ENCODE measurements around the gene EDDM3A.
"Not testable (repeated sequence)": the region's sequence is repeated elsewhere in the genome, so short reads cannot be mapped to it uniquely, and the experiment has no call there.

Gene EDDM3A

GRCh38 chr14:20734430-20734806 is 11.3 kb upstream of the EDDM3A start:
- no peaks in the 10 kb centered on the region for H3K36me3 ChIP-seq (ENCODE audit: low read depth)
- peaks cover 9% of the 10 kb centered on the region for H3K27me3 ChIP-seq (ENCODE audit: insufficient read depth, poor library complexity, severe bottlenecking)
- no peak overlapping the region for H3K4me3 ChIP-seq (ENCODE audit: severe bottlenecking)
- ATAC-seq (ENCODE audit: low read depth), result no peak
- TF ChIP-seq, protein P1, sequence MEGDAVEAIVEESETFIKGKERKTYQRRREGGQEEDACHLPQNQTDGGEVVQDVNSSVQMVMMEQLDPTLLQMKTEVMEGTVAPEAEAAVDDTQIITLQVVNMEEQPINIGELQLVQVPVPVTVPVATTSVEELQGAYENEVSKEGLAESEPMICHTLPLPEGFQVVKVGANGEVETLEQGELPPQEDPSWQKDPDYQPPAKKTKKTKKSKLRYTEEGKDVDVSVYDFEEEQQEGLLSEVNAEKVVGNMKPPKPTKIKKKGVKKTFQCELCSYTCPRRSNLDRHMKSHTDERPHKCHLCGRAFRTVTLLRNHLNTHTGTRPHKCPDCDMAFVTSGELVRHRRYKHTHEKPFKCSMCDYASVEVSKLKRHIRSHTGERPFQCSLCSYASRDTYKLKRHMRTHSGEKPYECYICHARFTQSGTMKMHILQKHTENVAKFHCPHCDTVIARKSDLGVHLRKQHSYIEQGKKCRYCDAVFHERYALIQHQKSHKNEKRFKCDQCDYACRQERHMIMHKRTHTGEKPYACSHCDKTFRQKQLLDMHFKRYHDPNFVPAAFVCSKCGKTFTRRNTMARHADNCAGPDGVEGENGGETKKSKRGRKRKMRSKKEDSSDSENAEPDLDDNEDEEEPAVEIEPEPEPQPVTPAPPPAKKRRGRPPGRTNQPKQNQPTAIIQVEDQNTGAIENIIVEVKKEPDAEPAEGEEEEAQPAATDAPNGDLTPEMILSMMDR (IDR thresholded peaks at IDR 0.05; ENCODE audit: poor library complexity, severe bottlenecking), result no peak
- DNase-seq (ENCODE audit: low spot score), result no peak
- no peaks in the 10 kb centered on the region for H3K4me1 ChIP-seq (ENCODE audit: insufficient read depth, poor library complexity, severe bottlenecking)
- H3K9me3 ChIP-seq (ENCODE audit: severe bottlenecking), result no peaks in the 10 kb centered on the region
- no peak overlapping the region for H3K27ac ChIP-seq (ENCODE audit: poor library complexity, severe bottlenecking)

DNA sequence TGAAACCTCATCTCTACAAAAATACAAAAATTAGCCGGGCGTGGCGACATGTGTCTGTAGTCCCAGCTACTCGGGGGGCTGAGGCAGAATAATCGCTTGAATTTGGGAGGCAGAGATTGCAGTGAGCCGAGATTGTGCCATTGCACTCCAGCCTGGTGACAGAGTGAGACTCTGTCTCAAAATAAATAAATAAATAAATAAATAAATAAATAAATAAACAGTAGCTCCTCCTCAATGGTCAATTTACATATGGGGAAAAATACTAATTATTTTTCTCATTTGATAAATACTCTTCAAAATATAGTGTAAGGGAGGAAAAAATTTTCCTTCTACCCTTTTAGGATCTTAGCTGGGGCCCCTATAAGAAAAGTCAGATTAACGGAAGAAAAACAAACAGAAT is 7.4 kb upstream of the EDDM3A start:
- not testable (repeated sequence) for H3K36me3 ChIP-seq (ENCODE audit: low read depth); H3K27ac ChIP-seq (ENCODE audit: poor library complexity, severe bottlenecking); H3K4me1 ChIP-seq (ENCODE audit: insufficient read depth, poor library complexity, severe bottlenecking); H3K4me3 ChIP-seq (ENCODE audit: severe bottlenecking); DNase-seq (ENCODE audit: low spot score); H3K27me3 ChIP-seq (ENCODE audit: insufficient read depth, poor library complexity, severe bottlenecking); ATAC-seq (ENCODE audit: low read depth); H3K9me3 ChIP-seq (ENCODE audit: severe bottlenecking)

- H3K4me3 ChIP-seq (ENCODE audit: severe bottlenecking), result no peak overlapping the region
- H3K27me3 ChIP-seq (ENCODE audit: insufficient read depth, poor library complexity, severe bottlenecking), result no peaks in the 10 kb centered on the region
- no peak for DNase-seq (ENCODE audit: low spot score)
- TF ChIP-seq, protein P1 (IDR thresholded peaks at IDR 0.05; ENCODE audit: poor library complexity, severe bottlenecking), result no peak
- no peaks in the 10 kb centered on the region for H3K9me3 ChIP-seq (ENCODE audit: severe bottlenecking)
- no peak overlapping the region for H3K27ac ChIP-seq (ENCODE audit: poor library complexity, severe bottlenecking)
- H3K4me1 ChIP-seq (ENCODE audit: insufficient read depth, poor library complexity, severe bottlenecking), result no peaks in the 10 kb centered on the region
- no peaks in the 10 kb centered on the region for H3K36me3 ChIP-seq (ENCODE audit: low read depth)
- no peak for ATAC-seq (ENCODE audit: low read depth)
Measured at GRCh38 chr14:20742132-20742531, 3.6 kb upstream of the EDDM3A start.

- H3K27me3 ChIP-seq (ENCODE audit: insufficient read depth, poor library complexity, severe bottlenecking), result no peaks in the 10 kb centered on the region
- H3K4me1 ChIP-seq (ENCODE audit: insufficient read depth, poor library complexity, severe bottlenecking), result no peaks in the 10 kb centered on the region
- no peak for DNase-seq (ENCODE audit: low spot score)
- TF ChIP-seq, protein P1 (IDR thresholded peaks at IDR 0.05; ENCODE audit: poor library complexity, severe bottlenecking), result no peak
- no peak for ATAC-seq (ENCODE audit: low read depth)
- H3K36me3 ChIP-seq (ENCODE audit: low read depth), result no peaks in the 10 kb centered on the region
- no peak overlapping the region for H3K27ac ChIP-seq (ENCODE audit: poor library complexity, severe bottlenecking)
- no peaks in the 10 kb centered on the region for H3K9me3 ChIP-seq (ENCODE audit: severe bottlenecking)
- H3K4me3 ChIP-seq (ENCODE audit: severe bottlenecking), result no peak overlapping the region
Measured at GRCh38 chr14:20743556-20743955, 2.1 kb upstream of the EDDM3A start.

DNA sequence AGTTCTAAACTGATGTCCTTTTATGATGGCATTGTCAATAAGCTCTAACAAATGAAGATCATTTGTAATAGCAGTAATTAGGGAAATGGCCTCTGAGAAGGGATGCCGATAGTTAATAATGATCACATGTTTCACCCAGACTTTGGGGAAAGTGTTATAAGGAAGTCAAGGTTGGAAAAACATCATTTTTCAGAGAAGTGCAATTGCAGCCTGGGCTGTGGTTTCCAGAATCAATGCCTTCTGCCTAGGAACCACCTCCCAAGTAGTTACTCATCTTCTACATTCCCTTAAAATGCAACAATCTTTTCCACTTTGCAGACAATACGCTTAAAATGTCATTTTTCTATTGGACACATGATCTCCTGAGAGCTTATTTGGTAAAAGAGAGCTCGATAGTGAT is 879 bp downstream of the EDDM3A start:
- ATAC-seq (ENCODE audit: low read depth) (no peak), DNase-seq (ENCODE audit: low spot score) (no peak)
- TF ChIP-seq, protein P1 (IDR thresholded peaks at IDR 0.05; ENCODE audit: poor library complexity, severe bottlenecking), result no peak
- no peaks in the 10 kb centered on the region for H3K27me3 ChIP-seq (ENCODE audit: insufficient read depth, poor library complexity, severe bottlenecking)
- no peaks in the 10 kb centered on the region for H3K36me3 ChIP-seq (ENCODE audit: low read depth)
- H3K4me1 ChIP-seq (ENCODE audit: insufficient read depth, poor library complexity, severe bottlenecking), result no peaks in the 10 kb centered on the region
- no peak overlapping the region for H3K27ac ChIP-seq (ENCODE audit: poor library complexity, severe bottlenecking)
- no peak overlapping the region for H3K4me3 ChIP-seq (ENCODE audit: severe bottlenecking)
- H3K9me3 ChIP-seq (ENCODE audit: severe bottlenecking), result peaks cover under 1% of the 10 kb centered on the region
